ENCODE results near the gene ARHGAP25. TPM values are rescaled to one million over a fixed set of nuclear protein-coding genes. Genes with fewer than 3 reads are reported as not detected.
A peak's percentile ranks its signal among the peaks of the same experiment; 100 is the strongest.

The ARHGAP25 gene
- total RNA-seq, 1 donor from 2014 or later, result 5.8 TPM

DNA sequence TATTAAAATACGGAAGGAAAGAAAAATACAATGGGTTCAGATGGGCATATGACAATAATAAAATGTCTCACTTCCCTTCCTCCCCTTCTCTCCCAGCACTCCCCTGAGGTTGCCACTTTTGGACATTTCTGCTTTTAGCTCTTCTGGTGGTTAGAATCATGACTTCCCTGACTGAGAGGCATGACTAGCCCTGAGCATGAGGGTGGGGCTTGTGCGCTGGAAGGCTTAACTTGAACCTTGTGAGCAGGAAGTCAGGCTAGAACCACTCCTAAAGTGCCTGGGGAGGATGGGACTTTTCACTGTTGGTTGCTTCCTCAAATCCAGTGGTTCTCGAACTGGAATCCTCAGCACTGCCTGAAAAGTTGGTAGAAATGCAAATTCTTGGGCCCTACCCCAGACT is 19.7 kb upstream of the ARHGAP25 start:
- H3K9me3 ChIP-seq (ENCODE audit: low read depth), result no peaks in the 10 kb centered on the region
- no peak for DNase-seq (ENCODE audit: low spot score)
- no peaks in the 10 kb centered on the region for H4K20me1 ChIP-seq (ENCODE audit: low read depth)
- no peak overlapping the region for H3K4me2 ChIP-seq
- no peak overlapping the region for H3K9ac ChIP-seq
- no peak for TF ChIP-seq EZH2 (IDR thresholded peaks at IDR 0.05)
- no peak for TF ChIP-seq EZH2phosphoT487 (IDR thresholded peaks at IDR 0.05)
- TF ChIP-seq, protein P1, sequence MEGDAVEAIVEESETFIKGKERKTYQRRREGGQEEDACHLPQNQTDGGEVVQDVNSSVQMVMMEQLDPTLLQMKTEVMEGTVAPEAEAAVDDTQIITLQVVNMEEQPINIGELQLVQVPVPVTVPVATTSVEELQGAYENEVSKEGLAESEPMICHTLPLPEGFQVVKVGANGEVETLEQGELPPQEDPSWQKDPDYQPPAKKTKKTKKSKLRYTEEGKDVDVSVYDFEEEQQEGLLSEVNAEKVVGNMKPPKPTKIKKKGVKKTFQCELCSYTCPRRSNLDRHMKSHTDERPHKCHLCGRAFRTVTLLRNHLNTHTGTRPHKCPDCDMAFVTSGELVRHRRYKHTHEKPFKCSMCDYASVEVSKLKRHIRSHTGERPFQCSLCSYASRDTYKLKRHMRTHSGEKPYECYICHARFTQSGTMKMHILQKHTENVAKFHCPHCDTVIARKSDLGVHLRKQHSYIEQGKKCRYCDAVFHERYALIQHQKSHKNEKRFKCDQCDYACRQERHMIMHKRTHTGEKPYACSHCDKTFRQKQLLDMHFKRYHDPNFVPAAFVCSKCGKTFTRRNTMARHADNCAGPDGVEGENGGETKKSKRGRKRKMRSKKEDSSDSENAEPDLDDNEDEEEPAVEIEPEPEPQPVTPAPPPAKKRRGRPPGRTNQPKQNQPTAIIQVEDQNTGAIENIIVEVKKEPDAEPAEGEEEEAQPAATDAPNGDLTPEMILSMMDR (IDR thresholded peaks at IDR 0.05), result no peak
- no peaks in the 10 kb centered on the region for H3K36me3 ChIP-seq
- H2AFZ ChIP-seq (replicated peaks), result peak overlapping the region; percentile 53
- no peak overlapping the region for H3K27ac Mint-ChIP-seq
- no peaks in the 10 kb centered on the region for H3K27me3 Mint-ChIP-seq (ENCODE audit: insufficient read depth, low read depth)
- no peaks in the 10 kb centered on the region for H3K36me3 Mint-ChIP-seq
- H3K79me2 ChIP-seq (ENCODE audit: low read depth), result no peaks in the 10 kb centered on the region
- no peak overlapping the region for H3K27ac ChIP-seq
- no peaks in the 10 kb centered on the region for H3F3A ChIP-seq (ENCODE audit: low read depth)
- H3K27me3 ChIP-seq, result no peaks in the 10 kb centered on the region
- H3K4me1 ChIP-seq, result no peaks in the 10 kb centered on the region
- H3K4me3 Mint-ChIP-seq, result no peak overlapping the region
- H3K4me1 Mint-ChIP-seq, result no peaks in the 10 kb centered on the region
- no peaks in the 10 kb centered on the region for H3K9me3 Mint-ChIP-seq
- no peak overlapping the region for H3K4me3 ChIP-seq

DNA sequence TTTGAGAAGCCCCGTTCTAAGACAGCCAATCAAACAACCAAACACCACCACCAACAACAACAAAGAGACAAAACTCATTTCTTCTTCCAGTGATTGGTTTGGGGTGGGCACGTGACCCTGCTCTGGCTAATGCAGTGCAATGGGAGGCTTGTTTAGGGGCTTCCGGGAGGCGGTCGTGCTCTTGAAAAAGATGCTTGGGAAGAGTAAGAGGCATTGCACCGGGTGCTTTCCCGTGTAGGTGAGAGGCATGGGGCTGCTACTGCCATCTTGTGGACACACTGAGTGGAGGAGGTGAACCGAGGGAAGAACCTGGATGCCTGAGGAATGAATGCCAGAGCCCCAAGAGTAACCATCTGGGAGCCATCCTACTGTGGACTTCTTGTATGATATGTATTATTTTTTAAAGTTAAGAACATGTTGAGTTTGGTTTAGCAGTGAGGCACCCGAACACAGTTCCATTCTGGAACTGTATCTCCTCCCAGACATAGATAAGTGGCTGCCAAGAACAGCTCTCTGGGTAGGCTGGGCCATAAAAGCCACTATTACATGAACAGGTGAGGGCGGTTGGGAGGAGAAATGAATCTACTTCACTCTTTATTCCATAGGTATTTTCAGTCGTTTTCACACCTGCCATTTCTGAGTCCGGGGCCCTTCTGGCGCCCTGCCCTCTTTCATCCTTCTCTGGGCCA is 19.1 kb upstream of the ARHGAP25 start:
- Mint-ChIP-seq H3K4me3 (no peak overlapping the region), H3K9me3 (no peaks in the 10 kb centered on the region), H3K4me1 (no peaks in the 10 kb centered on the region), H3K36me3 (no peaks in the 10 kb centered on the region), H3K27me3 (ENCODE audit: insufficient read depth, low read depth) (no peaks in the 10 kb centered on the region), H3K27ac (no peak overlapping the region)
- Histone ChIP-seq H3K9me3 (ENCODE audit: low read depth) (no peaks in the 10 kb centered on the region), H3K9ac (no peak overlapping the region), H3K27me3 (no peaks in the 10 kb centered on the region), H3K36me3 (no peaks in the 10 kb centered on the region), H3K27ac (no peak overlapping the region), H3F3A (ENCODE audit: low read depth) (no peaks in the 10 kb centered on the region), H4K20me1 (ENCODE audit: low read depth) (no peaks in the 10 kb centered on the region), H2AFZ (replicated peaks) (peak overlapping the region; percentile 53), H3K4me2 (no peak overlapping the region), H3K79me2 (ENCODE audit: low read depth) (no peaks in the 10 kb centered on the region), H3K4me3 (no peak overlapping the region), H3K4me1 (no peaks in the 10 kb centered on the region)
- TF ChIP-seq EZH2phosphoT487 (IDR thresholded peaks at IDR 0.05) (no peak), EZH2 (IDR thresholded peaks at IDR 0.05) (no peak)
- TF ChIP-seq, protein P1 (IDR thresholded peaks at IDR 0.05), result peak; percentile 73
- peak; percentile 83 for DNase-seq (ENCODE audit: low spot score)

DNA sequence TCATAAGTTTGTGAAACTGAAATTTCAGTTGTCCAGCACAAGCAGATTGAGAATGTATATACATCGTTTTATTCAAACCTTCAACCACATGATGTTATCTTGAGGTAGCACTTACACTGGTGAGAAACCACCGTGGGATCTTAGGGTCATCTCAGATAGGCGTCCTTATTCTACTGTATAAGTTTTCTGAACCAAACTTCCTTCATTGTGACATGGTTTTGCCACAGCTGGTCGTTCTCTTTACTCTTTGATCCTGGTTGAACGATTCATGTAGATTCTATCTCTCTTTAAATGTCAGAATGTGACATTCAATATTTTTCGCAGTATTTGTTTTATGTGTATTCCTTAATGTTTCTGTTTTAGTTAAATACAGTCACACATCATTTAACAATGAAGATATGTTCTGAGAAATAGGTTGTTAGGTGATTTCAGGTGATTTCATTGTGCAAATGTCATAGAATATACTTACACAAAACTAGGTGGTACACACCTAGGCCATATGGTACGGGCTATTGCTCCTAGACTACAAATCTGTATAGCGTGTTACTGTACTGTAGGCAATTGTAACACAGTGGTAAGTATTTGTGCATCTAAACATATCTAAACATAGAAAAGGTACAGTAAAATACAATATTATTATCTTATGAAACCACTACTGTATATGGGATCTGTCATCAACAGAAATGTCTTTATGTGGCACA is 17.9 kb upstream of the ARHGAP25 start:
- Mint-ChIP-seq H3K4me3 (no peak overlapping the region), H3K27me3 (ENCODE audit: insufficient read depth, low read depth) (no peaks in the 10 kb centered on the region), H3K27ac (no peak overlapping the region), H3K9me3 (no peaks in the 10 kb centered on the region), H3K36me3 (no peaks in the 10 kb centered on the region), H3K4me1 (no peaks in the 10 kb centered on the region)
- TF ChIP-seq, protein P1 (IDR thresholded peaks at IDR 0.05), result no peak
- TF ChIP-seq EZH2phosphoT487 (IDR thresholded peaks at IDR 0.05) (no peak), EZH2 (IDR thresholded peaks at IDR 0.05) (no peak)
- no peaks in the 10 kb centered on the region for H3F3A ChIP-seq (ENCODE audit: low read depth)
- H3K27ac ChIP-seq, result no peak overlapping the region
- H3K36me3 ChIP-seq, result no peaks in the 10 kb centered on the region
- no peak overlapping the region for H3K4me3 ChIP-seq
- H3K9ac ChIP-seq, result no peak overlapping the region
- H3K79me2 ChIP-seq (ENCODE audit: low read depth), result no peaks in the 10 kb centered on the region
- no peak overlapping the region for H3K4me2 ChIP-seq
- H3K9me3 ChIP-seq (ENCODE audit: low read depth), result no peaks in the 10 kb centered on the region
- no peaks in the 10 kb centered on the region for H4K20me1 ChIP-seq (ENCODE audit: low read depth)
- no peak for DNase-seq (ENCODE audit: low spot score)
- H3K4me1 ChIP-seq, result no peaks in the 10 kb centered on the region
- no peaks in the 10 kb centered on the region for H3K27me3 ChIP-seq
- H2AFZ ChIP-seq (replicated peaks), result no peak overlapping the region
